Gastroesophageal sphincter (tissue), 4 donors: ENCODE results near the gene GAL3ST1. TPM values are rescaled to one million over a fixed set of nuclear protein-coding genes. Genes with fewer than 3 reads are reported as not detected.
A peak's percentile ranks its signal among the peaks of the same experiment; 100 is the strongest.

Experiments used
- ATAC-seq: fragments of 150-250 bp; one replicate; pipeline ENCODE4 v1.9.1; 2016; ENCODE audit warnings: mild to moderate bottlenecking, moderate library complexity
- H3K27ac ChIP-seq, 4 donors: fragments of 200-600 bp; sonication (generic) in 3 of 4; 1 replicate in 3 of 4; 2 replicates in 1 of 4; pipeline ENCODE4 v1.5.1; 2016 to 2019
- H3K27me3 ChIP-seq: fragments of 200-600 bp; sonication (generic); one replicate; pipeline ENCODE4 v1.5.1; 2019
- H3K36me3 ChIP-seq, 2 donors: fragments of 200-600 bp; sonication (generic); one replicate each; pipeline ENCODE4 v1.5.1; 2019; ENCODE audit warnings: control low read depth in 1 of 2
- H3K4me1 ChIP-seq, 3 donors: fragments of 200-600 bp; sonication (generic); 1 replicate in 2 of 3; 2 replicates in 1 of 3; pipeline ENCODE4 v1.5.1; 2016 to 2019; ENCODE audit warnings: control low read depth in 2 of 3
- H3K4me3 ChIP-seq, 2 donors: fragments of 200-600 bp; sonication (generic); one replicate each; pipeline ENCODE4 v1.5.1; 2019; ENCODE audit warnings: mild to moderate bottlenecking in 1 of 2, moderate library complexity in 1 of 2
- H3K9me3 ChIP-seq, 3 donors: fragments of 200-600 bp; sonication (generic); one replicate each; pipeline ENCODE4 v1.5.1; 2017 to 2019; ENCODE audit warnings: control low read depth in 2 of 3
- CTCF ChIP-seq, 4 experiments: fragments of 200-600 bp in 2 of 4; fragments of 450-650 bp in 2 of 4; sonication (generic) in 1 of 4; IDR thresholded peaks; one replicate each; pipeline ENCODE4 v1.5.1; 2017 to 2019; ENCODE audit warnings: antibody characterized with exemption in 4 of 4, mild to moderate bottlenecking in 2 of 4, moderate library complexity in 2 of 4
- EP300 ChIP-seq: sonication (generic); formaldehyde crosslinking; IDR thresholded peaks from one replicate; pipeline ENCODE4 v1.6.1; 2017; ENCODE audit warnings: antibody characterized with exemption, mild to moderate bottlenecking
- POLR2A ChIP-seq, 2 donors: fragments of 450-650 bp; IDR thresholded peaks; one replicate each; pipeline ENCODE4 v1.6.1; 2017; ENCODE audit warnings: antibody characterized with exemption in 2 of 2, mild to moderate bottlenecking in 2 of 2, moderate library complexity in 1 of 2
- POLR2AphosphoS5 ChIP-seq: sonication (generic); formaldehyde crosslinking; IDR thresholded peaks from one replicate; pipeline ENCODE4 v1.6.1; 2017; ENCODE audit warnings: antibody characterized with exemption
- WGBS, 2 donors: methylation state at CpG; one replicate each; pipeline ENCODE4 v1.1.5; 2018; ENCODE audit warnings: low coverage in 1 of 2; 5-methylcytosine and 5-hydroxymethylcytosine counted together
- total RNA-seq, 4 donors: library from RNA; depleted of rRNA; stranded (reverse); fragments of >200 nt; gene quantifications; one replicate each; pipeline ENCODE4 v1.1.0, GENCODE V29; 2016

Gene GAL3ST1
- total RNA-seq, 4 donors from 2014 or later, result 0.54 to 3.0 (median 3.0) TPM

GRCh38 chr22:30607939-30608338 lies 33.5 kb upstream of the GAL3ST1 start:
- no peak for ATAC-seq
- H3K4me1 ChIP-seq, result peaks cover 0 to 52% (median 29%) of the 10 kb centered on the region in 3 donors
- TF ChIP-seq CTCF (IDR thresholded peaks at IDR 0.05) (no peak), POLR2AphosphoS5 (no peak), EP300 (no peak), POLR2A (IDR thresholded peaks at IDR 0.05) (no peak)
- H3K36me3 ChIP-seq, result peaks cover 0 to 24% of the 10 kb centered on the region in 2 donors
- H3K27me3 ChIP-seq, result no peaks in the 10 kb centered on the region
- H3K27ac ChIP-seq, result peak overlapping the region in 3 of 4 donors; percentile 60 to 78 (median 78)
- 72 to 78% methylated on average over 7 of the region's 7 CpGs for WGBS, 2 donors
- peak overlapping the region in 1 of 2 donors; percentile 69 for H3K4me3 ChIP-seq
- no peaks in the 10 kb centered on the region for H3K9me3 ChIP-seq

- Histone ChIP-seq H3K27ac (peak overlapping the region; percentile 7 to 85 (median 78)), H3K9me3 (no peaks in the 10 kb centered on the region), H3K36me3 (peaks cover 0 to 19% of the 10 kb centered on the region in 2 donors), H3K4me1 (peaks cover 0 to 52% (median 29%) of the 10 kb centered on the region in 3 donors), H3K4me3 (peak overlapping the region; percentile 51 to 69), H3K27me3 (no peaks in the 10 kb centered on the region)
- 62 to 70% methylated on average over 3 to 6 of the region's 7 CpGs for WGBS, 2 donors
- no peak for ATAC-seq
- no peak for TF ChIP-seq POLR2AphosphoS5
- TF ChIP-seq CTCF (IDR thresholded peaks at IDR 0.05), result no peak
- no peak for TF ChIP-seq POLR2A (IDR thresholded peaks at IDR 0.05)
- no peak for TF ChIP-seq EP300
Observed at GRCh38 chr22:30607300-30607930, 33.0 kb upstream of the GAL3ST1 start.

- 0% methylated on average over 7 to 10 of the region's 24 CpGs for WGBS, 2 donors
- Histone ChIP-seq H3K4me3 (peak within 1 kb of the TSS; percentile 51 to 69), H3K36me3 (peaks cover 0 to 12% of the 10 kb centered on the region in 2 donors), H3K27ac (peak within 1 kb of the TSS; percentile 7 to 85 (median 78)), H3K4me1 (peaks cover 0 to 52% (median 29%) of the 10 kb centered on the region in 3 donors), H3K9me3 (no peaks in the 10 kb centered on the region), H3K27me3 (no peaks in the 10 kb centered on the region)
- ATAC-seq, result peak; percentile 83
- TF ChIP-seq POLR2AphosphoS5 (peak; percentile 26), CTCF (IDR thresholded peaks at IDR 0.05) (peak in 2 of 4 experiments; percentile 11 to 13), POLR2A (IDR thresholded peaks at IDR 0.05) (no peak)
Observed at GRCh38 chr22:30606455-30607299, 32.2 kb upstream of the GAL3ST1 start, which contains the start of gene TCN2. TCN2 (plus strand) TSS chr22:30607174; CDS start chr22:30607332, 158 bp downstream.

- 35 to 57% methylated on average over 1 to 6 of the region's 9 CpGs for WGBS, 2 donors
- TF ChIP-seq POLR2A (IDR thresholded peaks at IDR 0.05) (no peak), CTCF (IDR thresholded peaks at IDR 0.05) (peak in 3 of 4 experiments; percentile 51 to 71 (median 66)), POLR2AphosphoS5 (no peak), EP300 (no peak)
- ATAC-seq, result peak; percentile 35
- Histone ChIP-seq H3K36me3 (peaks cover 0 to 1% of the 10 kb centered on the region in 2 donors), H3K9me3 (no peaks in the 10 kb centered on the region), H3K27ac (peak overlapping the region in 2 of 4 donors; percentile 78), H3K27me3 (no peaks in the 10 kb centered on the region), H3K4me1 (peaks cover 0 to 52% (median 29%) of the 10 kb centered on the region in 3 donors), H3K4me3 (peak overlapping the region in 1 of 2 donors; percentile 69)
Observed at GRCh38 chr22:30605449-30606110, 31.1 kb upstream of the GAL3ST1 start.
